HUES48 (cell line): Measurements from ENCODE around the gene WDR73.
"Not testable (repeated sequence)": the region's sequence is repeated elsewhere in the genome, so short reads cannot be mapped to it uniquely, and the experiment has no call there.

Source experiments
- H3K27ac ChIP-seq: one replicate; pipeline ENCODE4 v1.7.0; 2013; ENCODE audit warnings: low read depth, low read length, inconsistent platforms
- H3K27me3 ChIP-seq: 2 replicates; pipeline ENCODE4 v1.6.1; 2013; ENCODE audit warnings: mild to moderate bottlenecking, low read length; ENCODE audit not compliant: control insufficient read depth, insufficient read depth
- H3K36me3 ChIP-seq: 2 replicates; pipeline ENCODE4 v1.6.1; 2013; ENCODE audit warnings: low read length; ENCODE audit not compliant: control insufficient read depth, insufficient read depth
- H3K4me1 ChIP-seq: 2 replicates; pipeline ENCODE4 v1.6.1; 2013; ENCODE audit warnings: mild to moderate bottlenecking, low read length; ENCODE audit not compliant: control insufficient read depth, insufficient read depth
- H3K4me3 ChIP-seq: 2 replicates; pipeline ENCODE4 v1.5.1; 2013; ENCODE audit warnings: mild to moderate bottlenecking, low read depth, low read length
- H3K9ac ChIP-seq: 2 replicates; pipeline ENCODE4 v1.6.1; 2013; ENCODE audit warnings: mild to moderate bottlenecking, low read depth, low read length, moderate library complexity
- H3K9me3 ChIP-seq: 2 replicates; pipeline ENCODE4 v1.6.1; 2013; ENCODE audit warnings: low read length; ENCODE audit not compliant: control insufficient read depth, insufficient read depth

The WDR73 gene

DNA sequence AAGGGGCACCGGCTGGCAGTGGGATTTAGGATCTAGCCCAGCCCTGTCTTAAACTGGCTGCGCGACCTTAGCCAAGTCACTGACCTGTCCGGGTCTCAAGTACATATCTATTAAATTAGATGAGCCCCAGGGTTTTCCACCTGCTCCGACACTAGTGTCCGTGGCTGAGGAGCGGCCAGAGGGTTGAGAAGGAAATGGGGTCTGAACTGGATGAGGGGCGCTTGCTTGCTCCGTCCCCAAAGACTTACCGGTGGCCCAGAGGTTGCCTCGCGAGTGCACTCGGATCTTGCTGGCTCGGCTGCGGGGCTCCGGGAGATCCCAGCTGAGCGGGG, 3.6 kb upstream of the WDR73 start:
- Histone ChIP-seq H3K9ac (peak overlapping the region; percentile 57; the same call in 1 of the 2 replicates), H3K4me3 (peak overlapping the region; percentile 72), H3K27me3 (peaks cover 13% of the 10 kb centered on the region), H3K9me3 (no peaks in the 10 kb centered on the region), H3K36me3 (peaks cover 4% of the 10 kb centered on the region), H3K27ac (peak overlapping the region; percentile 27), H3K4me1 (peaks cover 14% of the 10 kb centered on the region; the same call in 1 of the 2 replicates)

DNA sequence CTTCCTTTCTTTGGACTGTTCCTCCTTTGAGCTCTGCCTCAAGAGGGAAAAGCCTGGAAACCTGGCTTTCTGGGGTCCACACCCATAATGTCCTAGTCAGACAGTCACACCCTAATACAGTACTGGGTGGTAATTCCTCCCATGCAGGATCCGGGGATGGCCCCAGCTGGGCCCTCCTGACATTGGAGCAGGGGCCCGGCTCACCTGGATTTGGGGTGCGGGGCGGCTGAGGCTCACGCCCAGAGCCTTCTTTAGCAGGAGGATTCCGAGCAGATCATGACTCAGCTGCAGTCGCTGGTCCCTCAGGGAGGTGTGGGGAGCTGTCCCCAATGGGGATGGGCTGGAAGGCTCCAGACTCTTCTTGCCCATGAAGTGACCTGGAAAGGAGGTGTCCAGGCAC, 2.9 kb upstream of the WDR73 start:
- Histone ChIP-seq H3K36me3 (peaks cover 10% of the 10 kb centered on the region), H3K4me3 (peak overlapping the region; percentile 72; the same call in 1 of the 2 replicates), H3K4me1 (peaks cover 14% of the 10 kb centered on the region; the same call in 1 of the 2 replicates), H3K9me3 (no peaks in the 10 kb centered on the region), H3K27me3 (peaks cover 13% of the 10 kb centered on the region), H3K9ac (no peak overlapping the region), H3K27ac (no peak overlapping the region)

DNA sequence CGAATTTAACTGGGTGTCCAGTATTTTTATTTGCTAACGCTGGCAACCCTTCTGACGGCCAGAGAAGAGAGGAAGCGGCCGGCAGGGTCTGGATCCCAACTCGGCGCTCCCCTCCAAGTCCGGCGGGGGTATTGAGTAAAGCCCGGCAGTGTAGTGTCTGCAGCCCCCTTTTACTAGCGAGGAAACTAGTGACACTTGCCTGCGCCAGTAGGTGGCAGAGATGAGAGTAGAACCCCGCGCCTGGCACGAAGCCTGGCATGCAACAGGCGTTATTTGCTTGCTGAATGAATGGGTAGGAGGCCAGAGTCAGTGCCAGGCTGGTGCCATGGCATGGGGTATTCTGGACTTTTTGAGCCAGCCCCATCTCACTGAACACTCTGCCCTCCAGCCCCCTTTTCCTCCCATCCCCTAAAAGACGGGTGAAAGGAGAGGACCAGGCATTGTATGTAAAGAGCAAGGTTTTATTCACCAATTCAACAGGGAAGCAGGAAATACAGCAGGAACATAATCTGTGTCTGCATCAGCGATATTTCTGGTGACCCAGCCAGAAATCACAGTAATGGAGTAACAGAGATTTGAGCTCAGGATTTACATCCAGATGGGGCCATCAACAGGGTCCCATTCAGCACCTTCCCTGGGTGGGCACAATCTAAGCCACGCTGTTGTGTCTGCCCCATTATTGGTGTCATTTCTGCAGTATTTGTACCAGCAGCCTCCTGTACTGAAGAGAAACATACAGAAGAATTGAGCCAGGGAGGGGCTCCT, 788 bp upstream of the WDR73 start:
- Histone ChIP-seq H3K4me1 (peaks cover 14% of the 10 kb centered on the region; the same call in 1 of the 2 replicates), H3K36me3 (peaks cover 25% of the 10 kb centered on the region), H3K9me3 (no peaks in the 10 kb centered on the region), H3K9ac (peak overlapping the region; percentile 85; the same call in 1 of the 2 replicates), H3K27me3 (peaks cover 13% of the 10 kb centered on the region), H3K4me3 (peak overlapping the region; percentile 89), H3K27ac (peak overlapping the region; percentile 89)

DNA sequence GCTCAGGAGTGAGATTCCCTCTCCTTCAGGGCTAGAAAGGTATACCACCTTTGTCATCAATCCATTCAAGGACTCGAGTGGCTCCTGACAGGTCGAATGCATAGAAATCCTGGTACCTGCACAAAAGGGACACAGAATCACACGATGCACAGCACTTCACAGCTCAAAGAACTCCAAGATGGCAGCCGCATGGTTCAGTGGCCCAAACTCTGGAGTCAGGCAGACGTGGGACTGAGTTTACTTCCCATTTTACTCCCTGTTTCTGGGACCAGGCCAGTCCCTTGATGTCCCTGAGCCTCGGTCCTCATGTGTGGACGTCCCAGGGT, 536 bp downstream of the WDR73 start:
- peaks cover 4% of the 10 kb centered on the region; the same call in 1 of the 2 replicates for H3K4me1 ChIP-seq
- H3K9ac ChIP-seq: peak overlapping the region; percentile 85
- H3K27me3 ChIP-seq: peaks cover 13% of the 10 kb centered on the region
- no peaks in the 10 kb centered on the region for H3K9me3 ChIP-seq
- H3K27ac ChIP-seq: peak overlapping the region; percentile 89
- peaks cover 37% of the 10 kb centered on the region for H3K36me3 ChIP-seq
- peak overlapping the region; percentile 89 for H3K4me3 ChIP-seq

DNA sequence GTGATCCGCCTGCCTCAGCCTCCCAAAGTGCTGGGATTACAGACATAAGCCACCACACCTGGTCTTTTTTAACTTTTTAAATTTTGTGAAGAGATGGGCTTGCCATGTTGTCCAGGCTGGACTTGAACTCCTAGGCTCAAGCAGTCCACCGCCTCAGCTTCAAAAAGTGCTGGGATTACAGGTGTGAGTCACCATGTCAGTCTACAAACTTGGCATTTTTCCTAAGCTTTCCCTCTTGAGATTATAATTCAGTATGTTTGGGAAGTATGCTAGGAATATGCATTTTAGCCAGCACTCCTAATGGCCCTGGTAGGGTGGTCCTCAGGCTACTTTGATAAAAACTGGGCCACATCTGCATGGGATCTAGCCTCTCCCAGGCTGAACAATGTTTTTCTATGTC, 4.4 kb downstream of the WDR73 start:
- no peaks in the 10 kb centered on the region for H3K9me3 ChIP-seq
- no peak overlapping the region for H3K27ac ChIP-seq
- peaks cover 73% of the 10 kb centered on the region for H3K36me3 ChIP-seq
- H3K9ac ChIP-seq: no peak overlapping the region
- H3K4me1 ChIP-seq: no peaks in the 10 kb centered on the region
- H3K4me3 ChIP-seq: no peak overlapping the region
- no peaks in the 10 kb centered on the region for H3K27me3 ChIP-seq

DNA sequence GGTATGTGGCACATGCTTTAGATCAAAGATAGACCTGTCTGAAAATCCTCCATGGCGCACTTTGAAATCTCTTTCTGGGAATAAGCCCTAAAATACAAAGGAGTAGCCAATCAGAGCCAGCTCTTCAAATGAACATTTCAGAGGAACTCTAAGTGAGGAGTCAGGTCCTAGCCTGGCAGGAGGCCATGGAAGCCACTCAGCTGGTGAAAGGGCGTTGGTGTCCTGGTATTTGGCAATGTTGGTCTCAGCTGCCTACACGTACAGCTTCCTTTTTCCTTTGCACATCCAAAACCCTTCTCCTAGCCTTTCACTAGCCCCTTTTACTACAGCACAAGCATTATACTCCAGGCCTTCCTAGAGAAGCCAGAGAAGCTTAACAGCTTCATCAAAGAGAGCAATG, 5.5 kb downstream of the WDR73 start:
- Histone ChIP-seq H3K4me3 (no peak overlapping the region), H3K27ac (no peak overlapping the region), H3K36me3 (peaks cover 83% of the 10 kb centered on the region), H3K4me1 (no peaks in the 10 kb centered on the region), H3K27me3 (no peaks in the 10 kb centered on the region), H3K9me3 (no peaks in the 10 kb centered on the region), H3K9ac (no peak overlapping the region)

DNA sequence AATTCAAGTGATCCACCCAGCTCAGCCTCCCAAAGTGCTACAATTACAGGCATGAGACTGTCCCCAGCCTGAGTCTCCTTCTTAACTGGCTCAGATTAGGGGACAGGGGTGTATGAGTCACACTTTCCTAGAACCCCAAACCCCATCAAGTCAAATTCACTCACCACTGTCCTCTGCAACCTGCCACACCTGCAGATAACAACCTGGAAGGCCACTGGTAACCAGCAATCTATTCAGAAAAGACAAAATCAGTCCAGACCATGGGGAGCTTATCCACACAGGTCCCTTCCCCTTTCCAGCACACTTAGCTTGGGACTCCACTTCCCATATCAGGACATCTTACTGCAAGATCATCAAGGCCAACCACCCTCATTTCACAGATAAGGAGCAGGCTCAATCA, 6.4 kb downstream of the WDR73 start:
- no peak overlapping the region for H3K9ac ChIP-seq
- no peak overlapping the region for H3K27ac ChIP-seq
- H3K36me3 ChIP-seq: peaks cover 88% of the 10 kb centered on the region
- no peaks in the 10 kb centered on the region for H3K9me3 ChIP-seq
- H3K4me3 ChIP-seq: no peak overlapping the region
- H3K4me1 ChIP-seq: no peaks in the 10 kb centered on the region
- H3K27me3 ChIP-seq: no peaks in the 10 kb centered on the region

DNA sequence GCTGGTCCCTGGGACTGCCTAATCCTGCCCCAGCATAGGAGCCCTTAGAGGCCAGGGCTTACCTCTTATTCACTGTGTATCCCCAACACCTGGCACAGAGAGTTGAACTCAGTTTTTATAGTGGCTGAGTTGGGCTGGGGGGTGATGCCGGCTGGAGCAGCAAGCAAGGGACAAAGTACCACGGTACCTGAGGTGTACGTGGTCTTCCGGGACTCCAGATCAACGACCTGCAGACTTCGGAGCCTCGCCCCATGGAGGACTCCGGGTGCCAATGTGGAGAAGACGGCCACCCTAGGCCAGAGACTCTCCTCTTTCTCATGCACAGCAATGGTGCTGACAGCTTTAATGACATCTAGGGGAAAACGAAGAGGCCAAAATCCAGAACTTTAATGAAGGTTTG, 8.1 kb downstream of the WDR73 start:
- Histone ChIP-seq H3K4me1 (no peaks in the 10 kb centered on the region), H3K36me3 (peaks cover 90% of the 10 kb centered on the region), H3K4me3 (no peak overlapping the region), H3K9ac (no peak overlapping the region), H3K27ac (no peak overlapping the region), H3K9me3 (no peaks in the 10 kb centered on the region), H3K27me3 (no peaks in the 10 kb centered on the region)

DNA sequence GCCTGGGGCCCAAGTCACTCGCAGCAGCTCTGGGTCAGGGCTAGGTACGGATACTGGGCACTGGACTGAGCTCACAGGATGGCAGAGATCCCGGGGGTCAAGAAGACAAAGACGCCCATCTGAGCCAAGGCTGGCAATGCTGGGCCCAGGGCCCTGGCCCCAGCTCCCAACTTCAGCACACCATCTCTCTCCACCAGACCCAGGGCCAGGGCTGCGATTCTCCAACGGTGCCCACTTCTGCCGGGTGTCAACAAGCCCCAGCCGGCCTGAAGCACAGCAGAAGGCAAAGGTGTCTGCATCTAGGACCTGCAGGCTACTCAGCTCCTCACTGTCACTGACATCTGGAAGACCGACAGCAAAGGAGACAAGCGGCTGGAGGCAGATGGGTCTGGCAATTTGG, 8.6 kb downstream of the WDR73 start:
- H3K4me1 ChIP-seq: no peaks in the 10 kb centered on the region
- H3K36me3 ChIP-seq: peaks cover 91% of the 10 kb centered on the region
- no peaks in the 10 kb centered on the region for H3K27me3 ChIP-seq
- no peak overlapping the region for H3K4me3 ChIP-seq
- H3K9me3 ChIP-seq: no peaks in the 10 kb centered on the region
- no peak overlapping the region for H3K27ac ChIP-seq
- H3K9ac ChIP-seq: no peak overlapping the region

DNA sequence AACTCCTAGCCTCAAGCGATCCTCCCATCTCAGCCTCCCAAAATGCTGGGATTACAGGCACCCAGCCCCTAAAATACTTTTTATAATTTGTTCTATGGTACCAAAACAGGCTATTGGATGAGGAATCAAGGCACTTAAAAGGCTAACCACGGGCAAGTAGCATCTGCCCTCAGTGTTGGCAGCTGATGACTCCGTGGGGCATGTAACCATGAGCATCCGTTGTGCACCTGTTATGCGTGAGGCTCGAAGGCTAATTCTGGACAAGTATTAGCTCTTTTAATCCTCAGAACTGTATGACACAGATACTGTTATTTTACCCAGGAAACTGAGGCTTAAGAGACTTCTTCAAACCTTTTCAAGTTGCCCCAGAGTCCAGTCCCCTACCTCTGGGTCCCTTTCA, 10.2 kb downstream of the WDR73 start:
- H3K4me1 ChIP-seq: no peaks in the 10 kb centered on the region
- H3K27ac ChIP-seq: no peak overlapping the region
- no peaks in the 10 kb centered on the region for H3K9me3 ChIP-seq
- no peak overlapping the region for H3K4me3 ChIP-seq
- H3K9ac ChIP-seq: no peak overlapping the region
- no peaks in the 10 kb centered on the region for H3K27me3 ChIP-seq
- peaks cover 91% of the 10 kb centered on the region for H3K36me3 ChIP-seq

DNA sequence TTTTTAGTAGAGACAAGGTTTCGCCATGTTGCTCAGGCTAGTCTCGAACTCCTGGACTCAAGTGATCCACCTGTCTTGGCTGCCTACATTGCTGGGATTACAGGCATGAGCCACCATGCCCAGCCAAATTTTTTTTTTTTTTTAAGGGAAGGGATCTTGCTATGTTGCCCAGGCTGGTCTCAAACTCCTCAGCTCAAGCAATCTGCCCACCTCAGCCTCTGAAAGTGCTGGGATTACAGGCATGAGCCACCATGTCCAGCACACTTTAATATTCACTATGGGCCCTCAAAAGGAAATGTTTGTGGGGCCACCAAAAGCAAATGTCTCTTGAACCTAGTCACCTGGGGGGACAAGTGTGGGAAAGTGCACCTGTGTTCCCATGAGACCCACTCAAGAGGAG, 11.4 kb downstream of the WDR73 start:
- H3K27me3 ChIP-seq, H3K27ac ChIP-seq, H3K9me3 ChIP-seq, H3K9ac ChIP-seq, H3K4me1 ChIP-seq, H3K4me3 ChIP-seq: not testable (repeated sequence)
- H3K36me3 ChIP-seq: peaks cover 79% of the 10 kb centered on the region
